ENCODE measurements around the gene YAP1. TPM values are rescaled to one million over a fixed set of nuclear protein-coding genes. Genes with fewer than 3 reads are reported as not detected.

YAP1 gene
- total RNA-seq, 1 donor from 2014 or later: 112 TPM

DNA sequence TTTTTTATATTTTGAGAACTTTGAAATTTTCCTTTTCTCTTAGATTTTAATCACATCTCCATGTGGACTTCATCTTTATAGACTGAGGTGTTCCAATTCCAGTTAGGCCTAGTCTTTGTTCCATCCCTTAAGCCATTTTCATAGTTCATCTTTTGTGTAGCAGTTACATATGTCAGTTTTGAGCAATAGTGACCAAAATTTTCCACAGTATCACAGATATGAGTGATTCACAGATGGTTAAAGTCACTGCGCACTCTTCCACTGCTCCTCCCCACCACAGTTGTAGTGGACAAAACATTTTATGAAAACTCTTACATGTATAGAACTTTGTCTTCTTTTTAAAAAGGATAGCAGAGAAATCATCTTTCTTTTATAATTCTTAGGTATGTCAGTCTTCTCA is 42.8 kb downstream of the YAP1 start:
- no peak for DNase-seq (ENCODE audit: low spot score)
- intact Hi-C loops (cut with DNase I): no loop called here
- ATAC-seq: no peak

DNA sequence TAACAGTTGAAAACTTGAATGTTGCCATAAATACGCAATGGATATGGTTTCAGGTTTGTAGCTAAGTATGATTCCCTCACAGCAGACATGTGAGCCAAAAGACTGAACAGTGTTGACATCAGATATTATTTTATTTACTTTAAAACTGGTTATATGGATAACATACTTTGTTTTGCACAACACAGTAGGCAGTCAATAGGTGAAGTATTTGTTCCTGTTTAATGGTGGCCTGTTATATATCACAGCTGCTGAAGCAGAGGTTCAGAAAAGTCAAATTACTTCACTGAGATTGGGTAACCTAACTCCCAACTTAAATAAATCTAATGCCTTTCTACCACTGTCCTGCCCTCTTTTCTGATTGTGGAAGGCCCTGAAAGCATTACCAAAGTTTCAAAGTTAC is 44.6 kb downstream of the YAP1 start:
- no peak for DNase-seq (ENCODE audit: low spot score)
- intact Hi-C loops (cut with DNase I): no loop called here
- ATAC-seq: no peak

DNA sequence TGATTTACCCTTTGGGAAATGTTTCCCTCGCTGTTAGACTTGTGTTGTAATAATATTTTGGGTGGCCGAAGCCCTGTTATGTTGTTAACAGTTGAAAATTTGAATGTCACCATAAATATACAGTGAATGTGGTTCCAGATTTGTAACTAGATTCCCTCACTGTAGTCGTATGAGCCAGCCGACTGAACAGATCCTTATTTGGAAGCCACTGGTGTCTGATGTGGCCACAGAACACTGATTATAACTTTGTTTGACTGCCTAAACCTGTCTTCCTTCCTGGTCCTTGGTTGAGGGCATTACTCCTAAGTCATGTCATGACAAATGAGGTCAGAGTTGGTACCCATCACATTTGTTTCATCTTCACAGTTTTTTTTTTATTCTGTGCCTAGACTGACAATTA is 45.4 kb downstream of the YAP1 start:
- no peak for DNase-seq (ENCODE audit: low spot score)
- intact Hi-C loops (cut with DNase I): no loop called here
- ATAC-seq: peak; percentile 28

DNA sequence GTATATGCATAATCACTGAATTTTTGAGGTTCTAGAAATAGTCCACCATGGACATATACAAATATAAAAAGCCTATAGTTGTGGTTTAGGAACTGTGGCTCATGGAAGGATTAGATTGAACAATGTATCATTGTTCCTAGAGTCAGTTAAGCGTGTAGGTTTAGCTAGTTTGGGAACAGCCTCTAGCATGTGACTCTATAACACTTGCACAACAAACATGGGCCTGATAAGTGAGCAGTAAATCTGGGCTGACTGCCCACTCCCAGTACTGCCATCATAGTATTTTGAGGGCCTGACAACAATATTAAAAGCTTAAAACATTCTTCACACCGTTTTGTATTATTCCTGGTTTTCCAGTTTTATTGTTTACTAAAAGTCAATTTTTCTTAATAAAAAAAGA is 47.0 kb downstream of the YAP1 start:
- peak; percentile 83 for ATAC-seq
- intact Hi-C loops (cut with DNase I): no loop called here

DNA sequence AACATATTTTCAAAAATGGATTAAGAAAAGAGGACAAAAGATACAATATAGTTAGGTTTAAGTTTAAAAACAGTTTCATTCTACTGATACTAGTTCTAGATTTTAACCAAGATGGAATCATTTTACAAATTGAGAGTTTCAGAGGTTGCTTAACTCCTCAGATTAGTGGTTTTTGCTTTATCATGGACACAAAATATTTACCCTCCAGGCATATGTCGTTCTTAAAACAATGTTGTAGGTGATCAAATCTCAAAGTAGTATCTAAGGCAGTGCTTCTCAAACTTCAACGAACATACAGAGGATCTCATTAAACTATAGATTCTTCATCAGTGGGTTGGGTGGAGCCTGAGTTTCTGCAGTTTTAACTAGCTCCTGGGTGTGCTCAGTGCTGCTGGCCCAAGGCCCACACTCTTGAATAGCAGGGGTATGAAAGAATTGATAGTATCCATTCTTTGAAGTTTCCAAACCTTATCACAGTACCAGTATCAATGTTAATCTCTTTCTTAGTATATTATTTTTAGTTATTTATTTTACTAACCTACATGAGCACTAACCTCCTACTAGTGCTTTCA is 48.0 kb downstream of the YAP1 start:
- DNase-seq (ENCODE audit: low spot score) (no peak), ATAC-seq (no peak)
- intact Hi-C loops (cut with DNase I): no loop called here

More for the DNA sequence above, 47.0 kb downstream of the YAP1 start:
- no peak for DNase-seq (ENCODE audit: low spot score)

DNA sequence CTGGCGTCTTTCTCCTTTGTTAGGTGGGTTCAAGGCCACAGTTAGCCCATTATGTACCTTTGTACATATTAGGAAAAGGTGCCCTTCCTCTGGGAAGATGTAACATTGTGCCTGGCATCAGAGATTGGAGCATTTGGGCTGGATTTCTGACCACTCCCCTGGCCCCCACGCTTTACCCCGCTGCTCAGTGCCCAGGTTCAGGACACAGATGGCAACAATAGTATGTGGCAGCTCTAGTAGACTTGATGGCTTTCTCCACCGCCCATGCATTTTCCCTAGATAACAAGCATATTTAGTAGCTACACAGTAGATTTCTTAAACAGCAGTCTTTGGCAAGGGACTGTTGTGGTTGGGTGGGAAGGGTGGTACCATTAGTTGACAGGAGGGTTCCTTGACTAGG is 53.1 kb downstream of the YAP1 start:
- intact Hi-C loops (cut with DNase I): no loop called here
- ATAC-seq (no peak), DNase-seq (ENCODE audit: low spot score) (no peak)

DNA sequence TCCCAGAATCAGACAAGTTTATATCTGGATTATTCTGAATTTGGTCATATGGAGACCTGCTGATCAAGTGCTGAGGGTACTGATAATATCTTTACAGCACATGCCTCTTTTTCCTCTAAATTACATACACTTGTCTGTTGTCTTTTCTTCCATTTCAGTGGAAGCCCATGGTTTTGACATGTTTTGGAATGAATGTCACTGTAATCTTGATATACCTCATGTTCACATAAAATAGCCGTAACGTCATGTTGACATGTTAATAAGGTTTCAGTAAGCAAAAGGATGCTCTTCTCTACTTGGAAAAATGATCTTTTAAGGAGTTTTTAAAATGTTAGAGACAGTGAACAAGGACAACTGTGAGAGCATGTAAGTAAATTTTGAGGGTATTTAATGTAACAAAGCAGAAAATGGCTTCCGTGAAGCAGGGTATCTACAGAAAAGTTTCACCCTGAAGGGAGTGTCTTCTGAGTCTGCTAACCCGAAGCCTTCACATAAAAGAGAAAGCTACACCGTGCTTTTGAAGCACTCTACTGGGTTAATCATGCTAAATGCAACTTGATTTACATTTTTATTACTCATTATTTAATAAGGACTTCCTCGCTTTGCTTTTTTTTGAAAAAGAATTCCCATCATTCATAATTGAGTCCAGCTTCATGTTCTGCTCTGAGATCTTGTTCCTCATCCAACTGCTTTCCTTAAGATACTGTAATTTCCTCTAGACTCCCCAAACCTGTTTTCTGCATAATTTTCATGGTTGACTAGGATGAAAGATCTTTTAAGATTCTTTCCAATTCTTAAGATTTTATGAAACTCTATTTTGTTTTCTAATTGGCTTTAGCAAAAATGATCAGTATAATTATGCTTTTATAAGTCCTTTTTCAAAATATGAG is 56.2 kb downstream of the YAP1 start:
- DNase-seq (ENCODE audit: low spot score): no peak
- intact Hi-C loops (cut with DNase I): no loop called here
- no peak for ATAC-seq

DNA sequence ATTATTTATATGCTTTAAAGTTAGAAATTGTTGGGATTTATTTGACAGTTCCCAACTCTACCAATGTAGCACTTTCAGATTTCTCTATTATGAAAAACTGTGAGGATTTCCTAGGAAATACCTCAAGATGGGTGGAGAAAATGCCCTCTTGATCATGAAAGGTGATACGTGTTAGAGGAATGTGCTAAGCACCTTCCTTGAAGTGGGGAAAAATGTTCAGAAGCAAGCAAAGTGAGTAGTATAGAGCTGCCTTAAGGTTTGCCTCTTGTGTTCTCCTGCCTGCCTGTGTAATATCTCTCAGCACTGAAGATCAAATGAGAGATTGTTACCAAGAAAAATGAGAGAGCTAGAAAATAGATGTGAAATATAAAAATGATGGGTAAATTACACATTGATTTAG is 58.2 kb downstream of the YAP1 start:
- ATAC-seq (no peak), DNase-seq (ENCODE audit: low spot score) (no peak)
- intact Hi-C loops (cut with DNase I): no loop called here

DNA sequence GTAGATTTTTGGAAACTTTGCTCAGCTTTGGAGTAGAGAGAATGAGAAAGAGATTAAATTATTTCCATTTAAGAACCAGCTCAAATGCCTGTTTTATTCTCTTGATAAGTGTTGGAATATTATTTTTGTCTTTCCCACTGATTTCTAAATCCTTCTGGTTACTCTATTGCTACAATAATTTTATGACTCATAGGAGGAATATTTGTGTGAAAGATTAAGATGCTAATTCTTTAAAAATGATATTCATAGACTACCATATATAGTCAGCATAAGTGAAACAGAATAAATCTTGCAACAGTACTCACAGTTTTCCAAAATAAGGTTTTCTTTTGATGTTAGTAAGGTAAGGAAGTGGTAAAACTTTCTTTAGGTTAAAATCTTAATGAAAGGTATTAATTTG is 60.9 kb downstream of the YAP1 start:
- intact Hi-C loops (cut with DNase I): no loop called here
- DNase-seq (ENCODE audit: low spot score) (no peak), ATAC-seq (peak; percentile 67)

DNA sequence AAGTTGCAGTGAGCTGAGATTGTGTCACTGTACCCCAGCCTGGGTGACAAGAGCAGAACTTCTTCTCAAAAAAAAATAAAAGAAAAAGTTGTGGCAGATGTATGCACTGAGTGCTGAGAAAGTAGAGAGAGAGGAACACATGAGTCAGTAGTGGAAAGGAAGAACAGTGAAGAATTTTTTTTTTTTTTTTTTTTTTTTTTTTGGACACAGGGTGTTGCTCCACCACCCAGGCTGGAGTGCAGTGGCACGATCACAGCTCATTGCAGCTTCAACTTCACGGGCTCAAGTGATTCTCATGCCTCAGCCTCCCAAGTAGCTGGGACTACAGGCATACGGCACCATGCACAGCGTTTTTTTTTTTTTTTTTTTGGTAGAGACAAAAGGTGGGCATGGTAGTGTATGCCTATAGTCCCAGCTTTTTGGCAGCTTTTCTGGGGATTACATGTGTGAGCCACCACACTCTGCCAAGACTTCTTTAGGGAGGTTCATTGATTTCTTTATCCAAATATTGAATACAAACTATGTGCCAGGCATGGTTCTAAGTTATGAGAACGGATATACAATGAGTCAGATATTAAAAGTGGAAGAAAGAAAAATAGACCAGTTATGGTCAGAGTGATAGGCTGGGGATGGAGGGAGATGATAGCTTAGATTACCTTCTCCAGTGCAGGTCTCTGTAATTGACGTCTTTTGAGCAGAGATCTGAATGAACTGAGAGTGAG is 62.0 kb downstream of the YAP1 start:
- intact Hi-C loops (cut with DNase I): no loop called here
- peak; percentile 45 for ATAC-seq
- no peak for DNase-seq (ENCODE audit: low spot score)

DNA sequence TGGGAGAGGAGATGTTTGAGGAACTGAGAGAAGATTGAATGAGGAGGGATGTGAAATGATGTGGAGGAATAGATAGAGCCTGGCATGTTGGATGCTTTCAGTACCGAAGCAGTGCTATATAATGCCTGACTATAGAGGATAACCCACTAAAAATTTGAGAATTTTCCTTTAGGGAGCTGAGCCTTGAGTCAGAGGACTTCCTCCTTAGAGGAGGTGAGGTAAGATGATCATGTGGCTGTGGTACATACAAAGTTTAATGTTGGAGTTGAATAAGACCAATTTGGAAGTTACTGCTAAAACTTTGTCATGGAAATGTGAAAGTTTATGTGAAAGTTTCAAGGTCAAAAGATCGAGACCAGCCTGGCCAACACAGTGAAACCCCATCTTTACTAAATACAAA is 66.9 kb downstream of the YAP1 start:
- intact Hi-C loops (cut with DNase I): no loop called here
- no peak for ATAC-seq
- no peak for DNase-seq (ENCODE audit: low spot score)

DNA sequence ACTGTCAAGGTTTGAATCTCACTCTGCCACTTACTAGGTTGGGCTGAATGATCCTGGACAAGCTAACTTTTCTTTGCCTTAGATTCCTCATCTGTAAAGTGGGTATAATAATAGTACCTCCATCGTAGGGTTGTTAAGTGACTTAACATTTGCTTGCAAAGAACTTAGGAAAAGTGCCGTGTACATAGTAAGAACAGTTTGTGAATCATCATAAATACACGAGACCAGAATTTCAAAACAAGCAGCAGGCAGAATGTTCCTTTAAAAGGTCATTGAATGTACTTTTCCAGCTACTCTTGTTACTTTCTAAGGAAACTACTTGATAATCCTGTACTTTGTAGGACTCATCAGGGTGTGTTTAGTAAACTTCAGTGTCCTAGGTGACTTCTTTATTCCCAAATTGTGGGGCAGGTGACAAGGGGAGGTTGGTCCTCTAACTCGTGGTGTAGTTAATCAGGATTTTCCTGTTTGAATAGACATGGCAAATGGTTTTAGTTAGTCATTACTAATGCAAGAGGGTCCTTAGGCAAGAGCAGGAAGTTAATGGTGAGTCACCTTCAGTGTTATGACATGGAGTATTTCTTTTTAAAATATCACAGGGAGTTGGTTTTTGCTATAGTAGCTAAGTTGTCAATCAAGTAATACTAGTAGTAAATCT is 67.9 kb downstream of the YAP1 start:
- ATAC-seq: peak; percentile 62
- intact Hi-C loops (cut with DNase I): no loop called here

DNA sequence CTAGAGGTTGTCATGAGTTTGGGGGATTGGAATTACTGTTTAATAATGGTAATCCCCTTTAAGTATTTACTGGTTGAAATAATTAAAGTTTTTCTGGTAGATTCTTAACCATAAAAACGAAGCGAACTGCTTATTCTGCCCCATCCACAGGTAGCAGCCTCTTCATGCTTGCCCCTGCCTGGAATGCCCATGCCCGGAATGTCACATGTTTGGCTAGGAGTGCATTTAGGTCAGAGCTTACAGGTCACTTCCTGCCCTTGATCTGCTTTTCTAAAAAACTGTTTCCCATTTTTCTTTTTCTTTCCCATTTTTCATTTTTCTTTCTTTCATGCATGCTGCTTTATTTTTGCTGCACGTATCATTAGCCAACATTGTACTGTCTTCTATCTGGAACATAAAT is 69.1 kb downstream of the YAP1 start:
- DNase-seq (ENCODE audit: low spot score) (no peak), ATAC-seq (no peak)
- intact Hi-C loops (cut with DNase I): no loop called here

More for the DNA sequence above, 67.9 kb downstream of the YAP1 start:
- no peak for DNase-seq (ENCODE audit: low spot score)

DNA sequence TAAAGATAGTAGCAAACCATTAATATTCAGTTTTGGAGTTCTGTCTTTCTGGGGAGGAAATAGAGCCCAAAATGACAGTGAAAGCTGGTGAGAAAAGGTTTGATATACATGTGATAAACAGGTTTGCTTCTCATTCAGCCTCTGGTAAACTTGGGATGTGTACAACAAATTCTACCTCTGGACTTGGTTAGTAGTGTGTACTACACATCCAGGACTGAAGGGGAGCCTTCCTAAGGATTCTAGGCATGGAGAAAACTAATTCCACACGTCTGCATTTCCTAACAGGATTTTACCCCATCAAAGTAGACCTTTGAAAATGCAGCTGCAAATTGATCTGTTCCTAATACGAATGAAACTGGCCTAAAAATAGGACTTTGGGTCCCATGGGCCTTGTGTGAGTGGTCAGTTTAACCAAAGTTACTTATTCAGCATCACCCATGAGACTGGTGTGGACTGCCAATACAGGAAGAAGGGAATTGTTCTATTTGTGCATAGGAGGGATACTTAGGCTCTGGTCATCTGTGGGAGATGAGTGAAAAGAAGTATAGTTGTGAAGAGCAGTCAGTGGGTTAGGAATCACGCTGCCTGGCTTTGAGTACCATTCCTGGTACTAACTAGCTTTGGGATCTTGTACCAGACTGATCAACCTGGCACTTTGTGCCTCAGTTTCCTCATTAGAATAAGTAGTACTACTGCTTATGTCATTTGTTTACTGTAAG is 74.2 kb downstream of the YAP1 start:
- intact Hi-C loops (cut with DNase I): no loop called here
- DNase-seq (ENCODE audit: low spot score) (no peak), ATAC-seq (peak; percentile 27)

DNA sequence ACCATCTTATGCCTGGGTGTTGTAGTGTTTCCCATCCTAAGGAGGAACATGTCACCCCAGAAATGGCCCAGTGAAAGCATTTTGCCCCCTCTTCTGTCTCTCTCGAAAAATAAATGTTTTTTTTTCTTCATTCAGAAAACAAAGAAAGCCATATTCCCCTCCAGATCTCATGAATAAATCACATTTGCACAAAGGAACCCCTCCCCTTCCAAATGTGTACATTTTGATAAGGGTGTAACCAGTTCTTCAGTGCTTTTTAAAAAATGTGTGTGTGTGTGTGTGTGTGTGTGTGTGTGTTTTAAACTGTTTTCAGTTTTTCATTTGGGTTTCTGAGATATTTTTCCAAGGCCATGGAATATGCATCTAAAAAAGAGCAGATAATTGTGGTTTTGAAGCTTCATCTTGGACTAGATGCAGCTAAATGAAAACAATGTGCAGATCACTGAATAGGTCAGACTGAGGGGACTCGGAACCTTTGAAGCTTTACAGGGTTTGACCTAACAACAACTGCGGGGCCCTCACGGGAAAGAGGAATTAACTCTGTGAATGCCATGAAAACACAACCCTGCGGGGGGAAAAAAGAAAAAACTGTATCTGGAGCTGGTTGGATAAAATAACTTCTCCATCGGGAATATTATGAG is 76.4 kb downstream of the YAP1 start:
- DNase-seq (ENCODE audit: low spot score) (no peak), ATAC-seq (peak; percentile 46)
- intact Hi-C loops (cut with DNase I): no loop called here

DNA sequence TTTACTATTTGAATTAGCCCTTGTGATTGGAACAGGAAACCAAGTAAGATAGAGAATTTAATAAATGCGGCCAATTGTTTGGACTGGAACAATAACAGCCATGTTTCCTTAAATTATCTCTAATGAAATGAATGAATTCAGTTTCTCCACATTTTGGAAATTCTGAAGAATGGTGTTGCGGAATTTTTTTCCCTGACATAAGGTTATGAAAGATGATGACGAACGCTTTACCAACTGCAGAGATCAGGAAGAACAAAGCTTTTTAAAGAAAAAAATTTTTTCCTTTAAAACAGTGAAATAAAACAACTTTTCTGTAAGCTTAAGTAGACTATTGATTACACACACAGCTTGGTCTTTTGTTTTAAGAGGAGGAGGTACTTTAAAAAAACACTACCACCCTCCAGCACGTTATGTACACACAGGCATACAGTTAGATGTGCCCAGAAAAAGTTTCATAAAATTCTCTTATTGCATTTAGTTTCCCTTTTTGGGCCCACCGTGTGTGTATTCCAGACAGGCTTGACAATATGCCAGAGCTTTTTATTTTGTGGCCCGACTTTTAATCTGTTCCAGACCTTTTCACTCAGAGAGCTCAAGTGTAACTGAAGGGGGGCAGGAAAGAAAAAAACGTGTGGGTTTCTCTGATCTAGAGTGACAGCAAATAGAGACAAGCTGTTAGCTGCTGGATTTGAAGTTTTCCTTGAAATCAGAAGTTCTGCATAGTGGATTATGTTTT is 77.3 kb downstream of the YAP1 start:
- peak; percentile 79 for ATAC-seq
- intact Hi-C loops (cut with DNase I): no loop called here
- DNase-seq (ENCODE audit: low spot score): no peak

DNA sequence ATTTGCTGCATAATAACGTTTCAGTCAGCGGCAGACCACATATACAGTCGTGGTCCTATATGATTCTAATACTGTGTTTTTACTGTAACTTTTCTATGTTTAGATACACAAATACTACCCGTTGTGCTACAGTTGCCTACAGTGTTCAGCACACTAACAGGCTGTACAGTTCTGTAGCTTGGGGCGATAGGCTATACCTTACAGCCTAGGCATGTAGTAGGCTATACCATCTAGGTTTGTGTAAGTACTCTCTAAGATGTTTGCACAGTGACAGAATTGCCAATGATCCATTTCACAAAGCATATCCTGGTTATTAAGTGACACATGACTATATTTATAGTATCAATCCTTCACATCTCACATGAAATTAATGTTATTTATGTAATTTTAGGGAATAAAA is 78.2 kb downstream of the YAP1 start:
- DNase-seq (ENCODE audit: low spot score) (no peak), ATAC-seq (no peak)
- intact Hi-C loops (cut with DNase I): no loop called here

DNA sequence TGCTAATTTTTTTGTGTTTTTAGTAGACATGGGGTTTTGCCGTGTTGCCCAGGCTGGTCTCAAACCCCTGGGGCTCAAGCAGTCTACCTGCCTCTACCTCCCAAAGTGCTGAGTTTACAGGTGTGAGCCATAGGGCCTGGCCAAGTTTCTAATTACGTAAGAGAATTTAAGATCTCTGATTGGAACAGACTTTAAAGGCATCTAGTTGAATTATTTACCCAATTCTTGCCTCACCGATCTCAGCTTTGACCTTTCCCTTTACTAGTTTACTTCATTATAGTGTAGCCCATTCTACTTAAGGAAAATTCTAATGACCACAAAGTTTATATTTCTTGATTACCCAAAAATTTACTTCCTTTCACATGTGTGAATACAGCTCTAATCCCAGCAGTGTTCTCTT is 81.6 kb downstream of the YAP1 start:
- no peak for DNase-seq (ENCODE audit: low spot score)
- no peak for ATAC-seq
- intact Hi-C loops (cut with DNase I): no loop called here

Data from sciatic nerve (tissue), 2 donors.